K562 (cell line): ENCODE measurements around the gene H2BK1. TPM values are rescaled to one million over a fixed set of nuclear protein-coding genes. Genes with fewer than 3 reads are reported as not detected.

Experiments
- ATAC-seq: fragments of 200-7000 bp; cut with Tn5 transposase; 3 replicates; pipeline ENCODE4 v1.9.1; 2020; ENCODE audit warnings: moderate library complexity
- BruUV-seq: library from RNA; stranded (reverse); fragments of 400-500 nt; replicated peaks from 2 replicates; lab custom pipeline; 2021; lab: Mats Ljungman, UMichigan
- CTCF ChIA-PET: fragments of 300-600 bp; formaldehyde crosslinking; extraction: SDS; loops from one replicate; lab custom pipeline; 2021; ENCODE audit warnings: low intra/inter-chr PET ratio; lab: Yijun Ruan, JAX
- POLR2A ChIA-PET: fragments of 300-600, 350-650 bp; sonication (Branson Sonifier 250); formaldehyde crosslinking; extraction: SDS; loops from one replicate; lab custom pipeline; 2021; ENCODE audit warnings: antibody characterized with exemption, inconsistent platforms; lab: Yijun Ruan, JAX
- DNase-seq, 4 experiments: peaks; one replicate each; pipeline versions ENCODE4 v3.0.0 to v3.0.0-alpha.2; 2011 to 2018; ENCODE audit warnings: low spot score in 3 of 4, mixed read lengths in 3 of 4; ENCODE audit errors: extremely low read depth in 1 of 4
- FAIRE-seq: peaks from 2 replicates; lab custom pipeline; 2011; peaks lifted over from hg19 to GRCh38; lab: Jason Lieb, UNC
- H2AFZ ChIP-seq: 2 replicates; pipeline ENCODE4 v1.6.0; 2011; ENCODE audit warnings: low read depth, low read length, control low read depth, inconsistent platforms
- H3K27ac ChIP-seq: fragments of 200-600 bp; 3 replicates; pipeline ENCODE4 v1.8.0; 2011; ENCODE audit warnings: low read depth, mild to moderate bottlenecking, control low read depth, inconsistent platforms, low read length, moderate library complexity, mixed read lengths; ENCODE audit errors: extremely low read depth
- H3K27me3 ChIP-seq, 2 experiments: fragments of 300-600 bp in 1 of 2; 2 replicates in 1 of 2; 3 replicates in 1 of 2; pipeline versions ENCODE4 v1.6.0 to v1.8.0; 2011; ENCODE audit warnings: inconsistent platforms in 2 of 2, low read length in 2 of 2, mild to moderate bottlenecking in 1 of 2, mixed read lengths in 1 of 2, moderate library complexity in 1 of 2; ENCODE audit not compliant: control insufficient read depth in 2 of 2, insufficient read depth in 2 of 2
- H3K36me3 ChIP-seq: fragments of 300-600 bp; 3 replicates; pipeline ENCODE4 v1.8.0; 2011; ENCODE audit warnings: mild to moderate bottlenecking, low read length, inconsistent platforms; ENCODE audit not compliant: control insufficient read depth, insufficient read depth
- H3K4me1 ChIP-seq, 2 experiments: fragments of 200-600 bp in 1 of 2; replicated peaks in 1 of 2; 2 replicates in 1 of 2; 3 replicates in 1 of 2; pipeline versions ENCODE4 v1.5.1 to v1.8.0; 2011; ENCODE audit warnings: inconsistent platforms in 2 of 2, low read length in 2 of 2, mild to moderate bottlenecking in 1 of 2, mixed read lengths in 1 of 2, moderate library complexity in 1 of 2; ENCODE audit not compliant: control insufficient read depth in 2 of 2, insufficient read depth in 2 of 2
- H3K4me2 ChIP-seq: 2 replicates; pipeline ENCODE4 v1.6.1; 2011; ENCODE audit warnings: low read length, control low read depth, inconsistent platforms, mixed read lengths; ENCODE audit not compliant: insufficient read depth
- H3K4me3 ChIP-seq: fragments of 200-600 bp; sonication (generic), shearing (Covaris generic); 2 replicates; pipeline ENCODE4 v1.5.1; 2016; ENCODE audit warnings: control low read depth, inconsistent platforms
- H3K79me2 ChIP-seq: fragments of 200-600 bp; 3 replicates; pipeline ENCODE4 v1.8.0; 2011; ENCODE audit warnings: low read length, inconsistent platforms; ENCODE audit not compliant: control insufficient read depth, insufficient read depth
- H3K9ac ChIP-seq, 2 experiments: 2 replicates each; pipeline versions ENCODE4 v1.6.0 to v1.6.1; 2011; ENCODE audit warnings: low read depth in 2 of 2, low read length in 2 of 2, control low read depth in 1 of 2, inconsistent platforms in 1 of 2, mild to moderate bottlenecking in 1 of 2, mixed read lengths in 1 of 2; ENCODE audit not compliant: insufficient read depth in 1 of 2
- H3K9me1 ChIP-seq: one replicate; pipeline ENCODE4 v1.6.0; 2011; ENCODE audit warnings: inconsistent platforms, mild to moderate bottlenecking, low read length, moderate library complexity; ENCODE audit not compliant: control insufficient read depth, insufficient read depth
- H3K9me3 ChIP-seq: replicated peaks from 2 replicates; pipeline ENCODE4 v1.5.1; 2011; ENCODE audit warnings: low read depth, low read length, inconsistent platforms; ENCODE audit not compliant: control insufficient read depth, insufficient read depth
- H4K20me1 ChIP-seq: replicated peaks from 2 replicates; pipeline ENCODE4 v1.6.1; 2011; ENCODE audit warnings: low read length, inconsistent platforms, mixed read lengths; ENCODE audit not compliant: control insufficient read depth, insufficient read depth
- EZH2 ChIP-seq: IDR thresholded peaks from 2 replicates; pipeline ENCODE4 v1.6.1; 2012; ENCODE audit warnings: low read depth, mild to moderate bottlenecking, inconsistent platforms, low read length, borderline replicate concordance
- IRF9 ChIP-seq: fragments of 450-650 bp; IDR thresholded peaks from 2 replicates; pipeline ENCODE4 v1.6.1; 2016; ENCODE audit warnings: missing biosample characterization, missing genetic modification characterization
- WGBS: fragments of 100-300 bp; shearing (Covaris generic); methylation state at CpG from one replicate; pipeline ENCODE4 v1.1.6; 2016; ENCODE audit warnings: low coverage, mixed read lengths; ENCODE audit not compliant: insufficient coverage; ENCODE audit errors: missing lambda C conversion rate; 5-methylcytosine and 5-hydroxymethylcytosine counted together
- in situ Hi-C: fragments of 300-500 bp; cut with MboI; formaldehyde crosslinking; loops from 4 replicates; pipeline ENCODE4 v1.15.0; 2018; ENCODE audit warnings: inconsistent platforms, mixed read lengths
- intact Hi-C: fragments of 100-400 bp; cut with micrococcal nuclease; formaldehyde crosslinking; loops from 2 replicates; pipeline ENCODE4 v1.14.2; 2022
- polyA plus RNA-seq, 8 experiments: library from polyadenylated mRNA; depleted of rRNA in 4 of 8; stranded (reverse) in 5 of 8; unstranded in 3 of 8; fragments of >200 nt; fragmentation: Nextera tagmentation in 2 of 8; fragmentation: Illumina TruSeq in 1 of 8; extraction: Ambion mirVana in 2 of 8; extraction: Trizol in 1 of 8; gene quantifications; 2 replicates each; pipeline versions ENCODE4 v1.2.1 to v1.2.3, GENCODE V29; 2011 to 2014; ENCODE audit warnings: inconsistent platforms in 1 of 8, missing spikeins in 1 of 8
- total RNA-seq, 7 experiments: library from RNA; depleted of rRNA in 6 of 7; stranded (reverse); fragments of >200 nt in 6 of 7; fragmentation: Illumina TruSeq in 2 of 7; extraction: Trizol in 2 of 7; gene quantifications; 2 replicates each; pipeline versions ENCODE4 v1.2.1 to v1.2.3, GENCODE V29; 2011 to 2021; ENCODE audit warnings: low replicate concordance in 1 of 7
- TF ChIP-seq, protein P1 (sequence below): sonication (generic); formaldehyde crosslinking; IDR thresholded peaks from 2 replicates; pipeline ENCODE4 v1.8.0; 2022; ENCODE audit warnings: mild to moderate bottlenecking, low read depth, missing genetic modification reagents

H2BK1 gene
- total and polyA plus RNA-seq, 9 of the 15 experiments (the other 6 are each of a cell fraction or from before 2014, with no cell fraction given) = not detected

DNA sequence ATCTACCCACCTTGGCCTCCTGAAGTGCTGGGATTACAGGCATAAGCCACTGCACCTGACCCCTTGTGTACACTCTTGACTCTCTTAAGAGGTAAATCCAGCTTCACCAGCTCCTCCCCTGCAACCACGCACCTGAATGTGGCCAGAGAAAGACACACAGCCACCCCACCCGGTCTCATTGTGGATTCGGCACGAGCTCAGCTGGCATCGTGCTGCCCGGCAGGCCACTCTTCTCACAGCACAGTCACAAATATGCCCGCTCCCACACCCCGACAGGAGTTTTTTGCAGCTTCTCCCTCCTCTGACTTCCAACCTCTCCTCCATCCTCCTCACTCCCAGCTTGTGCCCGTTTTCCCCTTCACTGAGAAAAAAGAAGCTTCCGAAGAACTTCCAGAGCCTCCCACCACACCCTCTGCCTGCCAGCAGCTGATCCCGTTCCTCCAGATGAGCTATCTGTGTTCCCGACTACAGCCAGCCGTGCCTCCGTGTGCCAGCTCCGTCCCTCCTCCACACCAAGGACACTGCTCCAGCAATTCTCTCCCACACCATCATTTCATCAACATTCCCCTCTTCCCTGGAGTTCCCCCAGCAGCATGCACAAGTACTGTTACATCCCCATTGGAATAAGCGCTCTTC lies 46.2 kb upstream of the H2BK1 start:
- peaks cover under 1 to 17% of the 10 kb centered on the region in 2 experiments; a peak in 4 of 5 replicates for H3K4me1 ChIP-seq
- peaks cover 18% of the 10 kb centered on the region for H4K20me1 ChIP-seq
- no peaks in the 10 kb centered on the region for H3K9me1 ChIP-seq
- no TSS peak for BruUV-seq
- intact Hi-C loops = no loop called here
- FAIRE-seq (no peak), ATAC-seq (no peak), DNase-seq (no peak)
- TF ChIP-seq EZH2 = peak; percentile 76
- TF ChIP-seq, protein P1, sequence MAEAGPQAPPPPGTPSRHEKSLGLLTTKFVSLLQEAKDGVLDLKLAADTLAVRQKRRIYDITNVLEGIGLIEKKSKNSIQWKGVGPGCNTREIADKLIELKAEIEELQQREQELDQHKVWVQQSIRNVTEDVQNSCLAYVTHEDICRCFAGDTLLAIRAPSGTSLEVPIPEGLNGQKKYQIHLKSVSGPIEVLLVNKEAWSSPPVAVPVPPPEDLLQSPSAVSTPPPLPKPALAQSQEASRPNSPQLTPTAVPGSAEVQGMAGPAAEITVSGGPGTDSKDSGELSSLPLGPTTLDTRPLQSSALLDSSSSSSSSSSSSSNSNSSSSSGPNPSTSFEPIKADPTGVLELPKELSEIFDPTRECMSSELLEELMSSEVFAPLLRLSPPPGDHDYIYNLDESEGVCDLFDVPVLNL (CRISPR knock-in tag) = no peak
- no peak for TF ChIP-seq IRF9
- CTCF ChIA-PET = no interaction called here
- no peaks in the 10 kb centered on the region for H3K36me3 ChIP-seq
- in situ Hi-C loops = no loop called here
- H3K9ac ChIP-seq = peak overlapping the region in 1 of 2 experiments; percentile 6; a peak in 1 of 4 replicates
- no peaks in the 10 kb centered on the region; the same call in 1 of the 2 replicates for H3K9me3 ChIP-seq
- peaks cover 73 to 92% of the 10 kb centered on the region in 2 experiments for H3K27me3 ChIP-seq
- no peak overlapping the region for H3K4me3 ChIP-seq
- no peak overlapping the region for H3K4me2 ChIP-seq
- POLR2A ChIA-PET = interaction anchor here (0.6 to 1.7 kb wide), 7 partner anchors 9 to 50 kb away, joined by 3 to 6 read pairs (median 3); no protein-coding TSS in a partner anchor
- H3K79me2 ChIP-seq = no peaks in the 10 kb centered on the region
- H2AFZ ChIP-seq = no peak overlapping the region
- H3K27ac ChIP-seq = no peak overlapping the region
- WGBS = 1% methylated on average over 16 of the region's 16 CpGs
